ENCODE data around the gene VPS51. TPM values are rescaled to one million over a fixed set of nuclear protein-coding genes. Genes with fewer than 3 reads are reported as not detected.

The VPS51 gene
- total RNA-seq, 4 donors from 2014 or later, result 465 to 843 (median 596) TPM

DNA sequence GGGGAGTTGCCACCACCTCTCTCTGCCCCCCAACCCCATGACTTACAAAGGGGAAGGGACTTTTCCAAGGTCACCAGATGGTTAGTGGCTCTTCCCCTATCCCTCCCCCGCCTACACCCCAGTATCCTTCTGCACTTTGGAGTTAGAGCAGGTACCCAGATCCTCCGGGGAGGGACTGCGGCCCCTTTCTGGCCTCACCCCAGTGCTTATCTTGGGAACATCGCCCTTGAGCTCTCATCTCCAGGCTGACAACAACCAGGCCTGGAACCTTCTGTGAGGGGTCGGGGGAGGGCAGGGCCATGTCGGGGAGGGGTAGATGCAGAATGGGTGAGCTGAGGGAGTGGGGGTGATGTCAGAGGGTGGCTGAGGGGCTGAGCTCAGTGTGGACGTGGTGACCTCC lies 30.2 kb upstream of the VPS51 start:
- TF ChIP-seq CTCF (IDR thresholded peaks at IDR 0.05) (no peak), POLR2A (IDR thresholded peaks at IDR 0.05) (no peak), EP300 (IDR thresholded peaks at IDR 0.05) (no peak), POLR2AphosphoS5 (IDR thresholded peaks at IDR 0.05) (no peak)
- no peaks in the 10 kb centered on the region for H3K27me3 ChIP-seq
- no peak overlapping the region for H3K4me3 ChIP-seq
- no peaks in the 10 kb centered on the region for H3K9me3 ChIP-seq
- WGBS, result 75% methylated on average over 7 of the region's 7 CpGs
- no peaks in the 10 kb centered on the region for H3K36me3 ChIP-seq
- no peaks in the 10 kb centered on the region for H3K4me1 ChIP-seq
- no peak overlapping the region for H3K27ac ChIP-seq
- no peak for DNase-seq (ENCODE audit: low spot score in 2 of 2)

DNA sequence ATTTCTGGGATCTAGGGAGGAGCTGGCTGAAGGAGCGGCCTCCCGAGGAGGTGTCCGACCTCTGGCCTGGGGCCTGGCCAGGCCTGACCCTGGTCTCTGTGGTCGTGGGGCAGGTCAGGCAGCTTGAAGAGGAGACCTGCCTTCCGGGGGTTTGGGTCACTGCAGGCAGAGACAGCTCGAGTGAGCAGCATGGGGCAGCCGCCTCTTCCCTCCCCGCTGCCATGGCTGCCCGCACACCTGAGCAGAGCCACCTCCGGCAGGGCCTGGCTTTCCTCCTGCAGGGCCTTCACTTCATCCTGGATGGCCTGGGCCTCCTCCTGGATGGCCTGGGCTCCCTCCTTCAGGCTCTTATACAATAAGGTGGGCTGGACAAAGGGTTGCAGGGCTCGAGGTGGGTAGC lies 29.7 kb upstream of the VPS51 start:
- H3K27ac ChIP-seq, result no peak overlapping the region
- TF ChIP-seq CTCF (IDR thresholded peaks at IDR 0.05) (no peak), EP300 (IDR thresholded peaks at IDR 0.05) (no peak), POLR2A (IDR thresholded peaks at IDR 0.05) (no peak)
- H3K36me3 ChIP-seq, result no peaks in the 10 kb centered on the region
- H3K4me3 ChIP-seq, result no peak overlapping the region
- no peaks in the 10 kb centered on the region for H3K4me1 ChIP-seq
- no peaks in the 10 kb centered on the region for H3K9me3 ChIP-seq
- no peaks in the 10 kb centered on the region for H3K27me3 ChIP-seq
- DNase-seq (ENCODE audit: low spot score in 2 of 2), result no peak
- WGBS, result 70% methylated on average over 2 of the region's 11 CpGs

GRCh38 chr11:65066805-65067291 lies 29.2 kb upstream of the VPS51 start:
- no peaks in the 10 kb centered on the region for H3K4me1 ChIP-seq
- no peaks in the 10 kb centered on the region for H3K27me3 ChIP-seq
- TF ChIP-seq CTCF (IDR thresholded peaks at IDR 0.05) (no peak), POLR2A (IDR thresholded peaks at IDR 0.05) (no peak), POLR2AphosphoS5 (IDR thresholded peaks at IDR 0.05) (no peak)
- no peaks in the 10 kb centered on the region for H3K9me3 ChIP-seq
- WGBS, result 71% methylated on average over 3 of the region's 4 CpGs
- H3K4me3 ChIP-seq, result no peak overlapping the region
- H3K36me3 ChIP-seq, result no peaks in the 10 kb centered on the region
- no peak overlapping the region for H3K27ac ChIP-seq
- DNase-seq (ENCODE audit: low spot score in 2 of 2), result no peak

DNA sequence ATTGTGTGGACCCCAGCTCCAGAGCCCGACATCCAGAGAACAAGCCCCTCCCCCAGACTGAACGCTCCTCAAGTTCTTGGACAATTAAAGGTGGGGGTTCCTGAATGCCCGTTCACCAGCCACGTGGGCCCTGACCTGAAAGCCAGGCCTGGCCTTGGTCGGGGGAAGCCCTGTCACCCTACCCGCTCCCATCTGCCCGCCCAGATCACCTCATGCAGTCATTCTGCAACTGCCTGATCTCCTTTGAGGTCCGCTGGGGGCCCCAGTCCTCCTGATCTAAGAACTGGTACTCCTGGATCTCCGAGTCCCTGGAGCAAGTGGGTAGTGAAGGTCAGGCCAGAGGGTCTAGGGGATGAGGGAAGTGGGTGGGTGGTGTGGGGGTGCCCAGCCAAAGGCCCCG lies 28.6 kb upstream of the VPS51 start:
- no peaks in the 10 kb centered on the region for H3K27me3 ChIP-seq
- no peak overlapping the region for H3K27ac ChIP-seq
- DNase-seq (ENCODE audit: low spot score in 2 of 2), result no peak
- no peak for TF ChIP-seq CTCF (IDR thresholded peaks at IDR 0.05)
- TF ChIP-seq POLR2AphosphoS5 (IDR thresholded peaks at IDR 0.05), result no peak
- no peak for TF ChIP-seq EP300 (IDR thresholded peaks at IDR 0.05)
- TF ChIP-seq POLR2A (IDR thresholded peaks at IDR 0.05), result no peak
- H3K4me1 ChIP-seq, result no peaks in the 10 kb centered on the region
- no peak overlapping the region for H3K4me3 ChIP-seq
- no peaks in the 10 kb centered on the region for H3K9me3 ChIP-seq
- H3K36me3 ChIP-seq, result no peaks in the 10 kb centered on the region
- WGBS, result 90% methylated on average over 7 of the region's 10 CpGs

- Histone ChIP-seq H3K4me3 (no peak overlapping the region), H3K27ac (no peak overlapping the region), H3K27me3 (no peaks in the 10 kb centered on the region), H3K36me3 (no peaks in the 10 kb centered on the region), H3K9me3 (no peaks in the 10 kb centered on the region), H3K4me1 (no peaks in the 10 kb centered on the region)
- no peak for DNase-seq (ENCODE audit: low spot score in 2 of 2)
- WGBS, result 60% methylated on average over 9 of the region's 9 CpGs
- TF ChIP-seq EP300 (IDR thresholded peaks at IDR 0.05) (no peak), POLR2A (IDR thresholded peaks at IDR 0.05) (no peak), CTCF (IDR thresholded peaks at IDR 0.05) (no peak), POLR2AphosphoS5 (IDR thresholded peaks at IDR 0.05) (no peak)
Measured at GRCh38 chr11:65069217-65069616, 26.8 kb upstream of the VPS51 start.

Measured in suprapubic skin (tissue), 4 donors.